WTC11 (cell line): Measurements from ENCODE around the gene SBSN. TPM values are rescaled to one million over a fixed set of nuclear protein-coding genes. Genes with fewer than 3 reads are reported as not detected.

Source experiments
- ATAC-seq: fragments of 200-7000 bp; cut with Tn5 transposase; 2 replicates; pipeline ENCODE4 v1.10.0; 2021; ENCODE audit warnings: mild to moderate bottlenecking, moderate library complexity
- CTCF ChIA-PET: fragments of 300-600 bp; sonication (Branson Sonifier 250); formaldehyde crosslinking; loops from one replicate; lab custom pipeline; 2021; ENCODE audit warnings: antibody characterized with exemption; lab: Charles Lee
- POLR2A ChIA-PET: fragments of 350-600 bp; sonication (Branson Sonifier 250); formaldehyde crosslinking; loops from one replicate; lab custom pipeline; 2021; ENCODE audit warnings: antibody characterized with exemption; lab: Charles Lee
- DNase-seq: peaks from one replicate; pipeline ENCODE4 v3.0.0; 2021; ENCODE audit warnings: low spot score
- H3K27ac Mint-ChIP-seq: 2 replicates; pipeline ENCODE4 v1.8.0; 2021; ENCODE audit warnings: mixed read lengths
- H3K27me3 Mint-ChIP-seq: 2 replicates; pipeline ENCODE4 v1.8.0; 2021; ENCODE audit warnings: low read depth, mild to moderate bottlenecking, moderate library complexity, mixed read lengths
- H3K36me3 Mint-ChIP-seq: 2 replicates; pipeline ENCODE4 v1.8.0; 2021; ENCODE audit warnings: mixed read lengths
- H3K4me1 Mint-ChIP-seq: 2 replicates; pipeline ENCODE4 v1.8.0; 2022; ENCODE audit warnings: mixed read lengths
- H3K4me3 Mint-ChIP-seq: 2 replicates; pipeline ENCODE4 v1.8.0; 2021; ENCODE audit warnings: mild to moderate bottlenecking, moderate library complexity, mixed read lengths
- H3K9me3 Mint-ChIP-seq: 2 replicates; pipeline ENCODE4 v1.8.0; 2021; ENCODE audit warnings: mixed read lengths
- CREM ChIP-seq: sonication (generic); formaldehyde crosslinking; IDR thresholded peaks from 2 replicates; pipeline ENCODE4 v1.8.1; 2022; ENCODE audit warnings: mild to moderate bottlenecking, missing genetic modification reagents, moderate library complexity
- ESRRA ChIP-seq: sonication (generic); formaldehyde crosslinking; IDR thresholded peaks from 2 replicates; pipeline ENCODE4 v1.8.1; 2022; ENCODE audit warnings: mild to moderate bottlenecking, missing genetic modification reagents, borderline replicate concordance
- FOXJ3 ChIP-seq: sonication (generic); formaldehyde crosslinking; IDR thresholded peaks from 2 replicates; pipeline ENCODE4 v1.9.0; 2021; ENCODE audit warnings: missing genetic modification reagents, mild to moderate bottlenecking, borderline replicate concordance
- FOXK1 ChIP-seq: sonication (generic); formaldehyde crosslinking; IDR thresholded peaks from 2 replicates; pipeline ENCODE4 v1.8.0; 2022; ENCODE audit warnings: mild to moderate bottlenecking, moderate library complexity, missing genetic modification reagents
- GABPB1 ChIP-seq: sonication (generic); formaldehyde crosslinking; IDR thresholded peaks from 2 replicates; pipeline ENCODE4 v1.8.1; 2023; ENCODE audit warnings: mild to moderate bottlenecking, missing genetic modification reagents
- GTF2I ChIP-seq: fragments of 250-450 bp; sonication (Bioruptor Pico); conservative IDR thresholded peaks from 2 replicates; pipeline ENCODE4 v1.4.0; 2021; ENCODE audit warnings: mild to moderate bottlenecking
- MYBL2 ChIP-seq: sonication (generic); formaldehyde crosslinking; IDR thresholded peaks from 2 replicates; pipeline ENCODE4 v1.8.1; 2023; ENCODE audit warnings: mild to moderate bottlenecking, moderate library complexity, missing genetic modification reagents
- OVOL2 ChIP-seq: fragments of 250-450 bp; sonication (Bioruptor Pico); IDR thresholded peaks from 2 replicates; pipeline ENCODE4 v1.9.0; 2021; ENCODE audit warnings: mild to moderate bottlenecking, borderline replicate concordance
- SMAD3 ChIP-seq: sonication (generic); formaldehyde crosslinking; IDR thresholded peaks from 2 replicates; pipeline ENCODE4 v1.8.0; 2022; ENCODE audit warnings: missing genetic modification reagents, mild to moderate bottlenecking, borderline replicate concordance
- SMAD4 ChIP-seq: sonication (generic); formaldehyde crosslinking; IDR thresholded peaks from 2 replicates; pipeline ENCODE4 v1.8.0; 2022; ENCODE audit warnings: mild to moderate bottlenecking, missing genetic modification reagents
- TEAD4 ChIP-seq: sonication (generic); formaldehyde crosslinking; IDR thresholded peaks from 2 replicates; pipeline ENCODE4 v1.8.0; 2022; ENCODE audit warnings: mild to moderate bottlenecking, missing genetic modification reagents
- ZNF396 ChIP-seq: fragments of 250-450 bp; sonication (Bioruptor Pico); IDR thresholded peaks from 2 replicates; pipeline ENCODE4 v1.8.0; 2021; ENCODE audit warnings: mild to moderate bottlenecking, moderate library complexity, borderline replicate concordance
- total RNA-seq: library from RNA; stranded (reverse); gene quantifications from 3 replicates; pipeline ENCODE4 v1.2.3, GENCODE V29; 2021
- TF ChIP-seq, protein P1 (sequence below): sonication (generic); formaldehyde crosslinking; IDR thresholded peaks from 2 replicates; pipeline ENCODE4 v1.8.0; 2022; ENCODE audit warnings: missing genetic modification reagents
- TF ChIP-seq, protein P2 (sequence below): sonication (generic); formaldehyde crosslinking; IDR thresholded peaks from 2 replicates; pipeline ENCODE4 v1.8.0; 2023; ENCODE audit warnings: missing genetic modification reagents
- TF ChIP-seq, protein P3 (sequence below): sonication (generic); formaldehyde crosslinking; conservative IDR thresholded peaks from 2 replicates; pipeline ENCODE4 v1.8.1; 2023; ENCODE audit warnings: mild to moderate bottlenecking, low read depth, missing genetic modification reagents, moderate library complexity
- TF ChIP-seq, protein P4 (sequence below): sonication (generic); formaldehyde crosslinking; IDR thresholded peaks from 2 replicates; pipeline ENCODE4 v1.8.1; 2022; ENCODE audit warnings: missing genetic modification reagents, borderline replicate concordance

Gene SBSN
- total RNA-seq, 1 experiment from 2014 or later: 0.15 TPM

DNA sequence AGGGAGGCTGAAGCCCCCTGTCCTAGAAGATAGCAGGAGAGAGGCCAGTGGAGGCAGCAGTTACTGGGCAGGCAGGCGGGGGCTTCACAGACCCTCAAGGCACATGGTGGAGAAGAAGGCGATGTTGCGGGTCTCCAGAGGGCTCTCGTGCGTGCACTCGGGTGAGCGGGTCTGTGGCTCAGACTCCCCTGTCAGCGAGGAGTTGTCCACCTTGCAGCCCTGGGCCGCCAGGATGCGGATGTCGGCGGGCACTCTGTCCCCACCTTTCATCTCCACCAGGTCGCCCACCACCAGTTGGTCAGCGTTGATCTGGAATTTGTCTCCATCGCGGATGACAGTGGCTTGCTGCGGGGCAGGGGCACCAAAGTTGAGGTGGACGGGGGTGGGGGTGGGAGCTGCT, 32.2 kb upstream of the SBSN start:
- H3K4me3 Mint-ChIP-seq: no peak overlapping the region
- H3K27me3 Mint-ChIP-seq: peaks cover 56% of the 10 kb centered on the region
- CTCF ChIA-PET: no interaction called here

DNA sequence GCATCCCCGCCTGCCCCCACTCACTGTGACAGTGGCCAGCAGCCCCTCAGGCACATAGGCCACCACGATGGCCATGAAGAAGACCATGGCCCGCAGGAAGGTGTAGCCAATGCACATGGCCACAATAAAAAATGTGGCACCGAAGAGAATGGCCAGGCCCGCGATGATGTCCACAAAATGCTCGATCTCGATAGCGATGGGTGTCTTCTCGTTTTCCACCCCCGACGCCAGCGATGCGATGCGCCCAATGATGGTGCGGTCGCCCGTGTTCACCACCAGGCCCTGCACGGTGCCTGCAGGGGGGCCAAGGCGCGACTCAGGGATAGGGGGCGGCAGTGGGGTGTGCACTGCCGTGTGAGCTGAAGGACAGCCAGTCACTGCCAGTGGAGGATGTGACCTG, 31.7 kb upstream of the SBSN start:
- CTCF ChIA-PET: interaction anchor here (0.5 kb wide), 1 partner anchor 41 kb away, joined by 3 read pairs; no protein-coding TSS in a partner anchor
- Mint-ChIP-seq H3K36me3 (no peaks in the 10 kb centered on the region), H3K4me3 (no peak overlapping the region), H3K4me1 (peaks cover 12% of the 10 kb centered on the region), H3K27ac (no peak overlapping the region), H3K9me3 (no peaks in the 10 kb centered on the region), H3K27me3 (peaks cover 56% of the 10 kb centered on the region)
- POLR2A ChIA-PET: no interaction called here
- no peak for TF ChIP-seq SMAD4 (CRISPR knock-in tag)
- no peak for TF ChIP-seq OVOL2 (CRISPR knock-in tag)
- TF ChIP-seq FOXK1 (CRISPR knock-in tag): no peak
- no peak for TF ChIP-seq ZNF396 (CRISPR knock-in tag)
- ATAC-seq (no peak), DNase-seq (no peak)

More for the DNA sequence above, 32.2 kb upstream of the SBSN start:
- POLR2A ChIA-PET: no interaction called here
- H3K4me1 Mint-ChIP-seq: peaks cover 12% of the 10 kb centered on the region
- H3K27ac Mint-ChIP-seq: no peak overlapping the region
- no peaks in the 10 kb centered on the region for H3K9me3 Mint-ChIP-seq
- no peak for DNase-seq
- ATAC-seq: no peak
- TF ChIP-seq, protein P1, sequence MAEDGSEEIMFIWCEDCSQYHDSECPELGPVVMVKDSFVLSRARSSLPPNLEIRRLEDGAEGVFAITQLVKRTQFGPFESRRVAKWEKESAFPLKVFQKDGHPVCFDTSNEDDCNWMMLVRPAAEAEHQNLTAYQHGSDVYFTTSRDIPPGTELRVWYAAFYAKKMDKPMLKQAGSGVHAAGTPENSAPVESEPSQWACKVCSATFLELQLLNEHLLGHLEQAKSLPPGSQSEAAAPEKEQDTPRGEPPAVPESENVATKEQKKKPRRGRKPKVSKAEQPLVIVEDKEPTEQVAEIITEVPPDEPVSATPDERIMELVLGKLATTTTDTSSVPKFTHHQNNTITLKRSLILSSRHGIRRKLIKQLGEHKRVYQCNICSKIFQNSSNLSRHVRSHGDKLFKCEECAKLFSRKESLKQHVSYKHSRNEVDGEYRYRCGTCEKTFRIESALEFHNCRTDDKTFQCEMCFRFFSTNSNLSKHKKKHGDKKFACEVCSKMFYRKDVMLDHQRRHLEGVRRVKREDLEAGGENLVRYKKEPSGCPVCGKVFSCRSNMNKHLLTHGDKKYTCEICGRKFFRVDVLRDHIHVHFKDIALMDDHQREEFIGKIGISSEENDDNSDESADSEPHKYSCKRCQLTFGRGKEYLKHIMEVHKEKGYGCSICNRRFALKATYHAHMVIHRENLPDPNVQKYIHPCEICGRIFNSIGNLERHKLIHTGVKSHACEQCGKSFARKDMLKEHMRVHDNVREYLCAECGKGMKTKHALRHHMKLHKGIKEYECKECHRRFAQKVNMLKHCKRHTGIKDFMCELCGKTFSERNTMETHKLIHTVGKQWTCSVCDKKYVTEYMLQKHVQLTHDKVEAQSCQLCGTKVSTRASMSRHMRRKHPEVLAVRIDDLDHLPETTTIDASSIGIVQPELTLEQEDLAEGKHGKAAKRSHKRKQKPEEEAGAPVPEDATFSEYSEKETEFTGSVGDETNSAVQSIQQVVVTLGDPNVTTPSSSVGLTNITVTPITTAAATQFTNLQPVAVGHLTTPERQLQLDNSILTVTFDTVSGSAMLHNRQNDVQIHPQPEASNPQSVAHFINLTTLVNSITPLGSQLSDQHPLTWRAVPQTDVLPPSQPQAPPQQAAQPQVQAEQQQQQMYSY (CRISPR knock-in tag): no peak
- TF ChIP-seq CREM (CRISPR knock-in tag) (no peak), TEAD4 (CRISPR knock-in tag) (no peak), GABPB1 (CRISPR knock-in tag) (no peak), OVOL2 (CRISPR knock-in tag) (no peak), SMAD3 (CRISPR knock-in tag) (no peak), FOXJ3 (CRISPR knock-in tag) (no peak), ESRRA (CRISPR knock-in tag) (no peak), MYBL2 (CRISPR knock-in tag) (no peak), GTF2I (CRISPR knock-in tag) (no peak)
- TF ChIP-seq, protein P2, sequence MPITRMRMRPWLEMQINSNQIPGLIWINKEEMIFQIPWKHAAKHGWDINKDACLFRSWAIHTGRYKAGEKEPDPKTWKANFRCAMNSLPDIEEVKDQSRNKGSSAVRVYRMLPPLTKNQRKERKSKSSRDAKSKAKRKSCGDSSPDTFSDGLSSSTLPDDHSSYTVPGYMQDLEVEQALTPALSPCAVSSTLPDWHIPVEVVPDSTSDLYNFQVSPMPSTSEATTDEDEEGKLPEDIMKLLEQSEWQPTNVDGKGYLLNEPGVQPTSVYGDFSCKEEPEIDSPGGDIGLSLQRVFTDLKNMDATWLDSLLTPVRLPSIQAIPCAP (CRISPR knock-in tag): no peak
- TF ChIP-seq, protein P3, sequence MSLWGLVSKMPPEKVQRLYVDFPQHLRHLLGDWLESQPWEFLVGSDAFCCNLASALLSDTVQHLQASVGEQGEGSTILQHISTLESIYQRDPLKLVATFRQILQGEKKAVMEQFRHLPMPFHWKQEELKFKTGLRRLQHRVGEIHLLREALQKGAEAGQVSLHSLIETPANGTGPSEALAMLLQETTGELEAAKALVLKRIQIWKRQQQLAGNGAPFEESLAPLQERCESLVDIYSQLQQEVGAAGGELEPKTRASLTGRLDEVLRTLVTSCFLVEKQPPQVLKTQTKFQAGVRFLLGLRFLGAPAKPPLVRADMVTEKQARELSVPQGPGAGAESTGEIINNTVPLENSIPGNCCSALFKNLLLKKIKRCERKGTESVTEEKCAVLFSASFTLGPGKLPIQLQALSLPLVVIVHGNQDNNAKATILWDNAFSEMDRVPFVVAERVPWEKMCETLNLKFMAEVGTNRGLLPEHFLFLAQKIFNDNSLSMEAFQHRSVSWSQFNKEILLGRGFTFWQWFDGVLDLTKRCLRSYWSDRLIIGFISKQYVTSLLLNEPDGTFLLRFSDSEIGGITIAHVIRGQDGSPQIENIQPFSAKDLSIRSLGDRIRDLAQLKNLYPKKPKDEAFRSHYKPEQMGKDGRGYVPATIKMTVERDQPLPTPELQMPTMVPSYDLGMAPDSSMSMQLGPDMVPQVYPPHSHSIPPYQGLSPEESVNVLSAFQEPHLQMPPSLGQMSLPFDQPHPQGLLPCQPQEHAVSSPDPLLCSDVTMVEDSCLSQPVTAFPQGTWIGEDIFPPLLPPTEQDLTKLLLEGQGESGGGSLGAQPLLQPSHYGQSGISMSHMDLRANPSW: no peak
- TF ChIP-seq, protein P4, sequence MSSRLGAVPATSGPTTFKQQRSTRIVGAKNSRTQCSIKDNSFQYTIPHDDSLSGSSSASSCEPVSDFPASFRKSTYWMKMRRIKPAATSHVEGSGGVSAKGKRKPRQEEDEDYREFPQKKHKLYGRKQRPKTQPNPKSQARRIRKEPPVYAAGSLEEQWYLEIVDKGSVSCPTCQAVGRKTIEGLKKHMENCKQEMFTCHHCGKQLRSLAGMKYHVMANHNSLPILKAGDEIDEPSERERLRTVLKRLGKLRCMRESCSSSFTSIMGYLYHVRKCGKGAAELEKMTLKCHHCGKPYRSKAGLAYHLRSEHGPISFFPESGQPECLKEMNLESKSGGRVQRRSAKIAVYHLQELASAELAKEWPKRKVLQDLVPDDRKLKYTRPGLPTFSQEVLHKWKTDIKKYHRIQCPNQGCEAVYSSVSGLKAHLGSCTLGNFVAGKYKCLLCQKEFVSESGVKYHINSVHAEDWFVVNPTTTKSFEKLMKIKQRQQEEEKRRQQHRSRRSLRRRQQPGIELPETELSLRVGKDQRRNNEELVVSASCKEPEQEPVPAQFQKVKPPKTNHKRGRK (CRISPR knock-in tag): no peak
- H3K36me3 Mint-ChIP-seq: no peaks in the 10 kb centered on the region
